ENCODE measurements around the gene CHRM4. TPM values are rescaled to one million over a fixed set of nuclear protein-coding genes. Genes with fewer than 3 reads are reported as not detected.
A peak's percentile ranks its signal among the peaks of the same experiment; 100 is the strongest.

The CHRM4 gene
- total and polyA plus RNA-seq, 11 donors, result 0.08 to 0.27 (median 0.17) TPM; not detected in 7

DNA sequence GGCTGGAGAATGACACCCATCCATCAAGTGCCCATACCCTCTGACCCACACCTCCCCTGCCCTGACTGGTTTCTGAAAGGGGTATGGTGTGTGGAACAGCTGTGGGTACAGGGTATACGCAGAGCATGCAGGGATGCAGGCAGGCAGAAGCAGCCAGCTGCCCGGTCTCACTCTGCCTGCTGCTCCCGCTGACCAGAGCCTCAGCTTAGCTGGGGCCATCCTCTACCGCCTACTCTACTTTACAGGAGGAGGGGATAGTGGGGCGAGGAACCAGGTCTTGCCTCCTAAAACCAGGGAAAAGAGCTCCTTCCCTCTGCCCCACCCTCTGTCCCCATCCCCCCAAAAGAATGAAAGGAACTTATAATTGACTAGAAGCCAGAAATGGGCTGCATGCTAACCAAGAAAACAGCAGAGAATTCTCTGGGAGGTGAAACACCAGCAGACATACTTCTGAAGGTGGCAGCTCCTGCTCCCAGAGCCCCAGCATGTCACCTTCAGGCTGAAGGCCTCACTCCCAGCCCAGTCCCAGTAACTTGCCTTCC lies 13.0 kb upstream of the CHRM4 start:
- H3K4me3 ChIP-seq, result no peak overlapping the region
- H3K36me3 ChIP-seq, result peaks cover 0 to 72% (median 52%) of the 10 kb centered on the region in 9 donors
- ATAC-seq (peak in 1 of 4 donors; percentile 7), DNase-seq (no peak)
- peaks cover 4 to 29% (median 17%) of the 10 kb centered on the region in 12 donors for H3K4me1 ChIP-seq
- H3K27me3 ChIP-seq, result no peaks in the 10 kb centered on the region
- H3K9me3 ChIP-seq, result no peaks in the 10 kb centered on the region
- intact Hi-C loops (cut with DNase I), result no loop called here
- TF ChIP-seq, protein P1, sequence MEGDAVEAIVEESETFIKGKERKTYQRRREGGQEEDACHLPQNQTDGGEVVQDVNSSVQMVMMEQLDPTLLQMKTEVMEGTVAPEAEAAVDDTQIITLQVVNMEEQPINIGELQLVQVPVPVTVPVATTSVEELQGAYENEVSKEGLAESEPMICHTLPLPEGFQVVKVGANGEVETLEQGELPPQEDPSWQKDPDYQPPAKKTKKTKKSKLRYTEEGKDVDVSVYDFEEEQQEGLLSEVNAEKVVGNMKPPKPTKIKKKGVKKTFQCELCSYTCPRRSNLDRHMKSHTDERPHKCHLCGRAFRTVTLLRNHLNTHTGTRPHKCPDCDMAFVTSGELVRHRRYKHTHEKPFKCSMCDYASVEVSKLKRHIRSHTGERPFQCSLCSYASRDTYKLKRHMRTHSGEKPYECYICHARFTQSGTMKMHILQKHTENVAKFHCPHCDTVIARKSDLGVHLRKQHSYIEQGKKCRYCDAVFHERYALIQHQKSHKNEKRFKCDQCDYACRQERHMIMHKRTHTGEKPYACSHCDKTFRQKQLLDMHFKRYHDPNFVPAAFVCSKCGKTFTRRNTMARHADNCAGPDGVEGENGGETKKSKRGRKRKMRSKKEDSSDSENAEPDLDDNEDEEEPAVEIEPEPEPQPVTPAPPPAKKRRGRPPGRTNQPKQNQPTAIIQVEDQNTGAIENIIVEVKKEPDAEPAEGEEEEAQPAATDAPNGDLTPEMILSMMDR (IDR thresholded peaks at IDR 0.05), result no peak
- TF ChIP-seq POLR2A (IDR thresholded peaks at IDR 0.05), result no peak
- 81 to 95% (median 86%) methylated on average over 5 of the region's 5 CpGs for WGBS, 4 donors
- no peak overlapping the region for H3K27ac ChIP-seq

DNA sequence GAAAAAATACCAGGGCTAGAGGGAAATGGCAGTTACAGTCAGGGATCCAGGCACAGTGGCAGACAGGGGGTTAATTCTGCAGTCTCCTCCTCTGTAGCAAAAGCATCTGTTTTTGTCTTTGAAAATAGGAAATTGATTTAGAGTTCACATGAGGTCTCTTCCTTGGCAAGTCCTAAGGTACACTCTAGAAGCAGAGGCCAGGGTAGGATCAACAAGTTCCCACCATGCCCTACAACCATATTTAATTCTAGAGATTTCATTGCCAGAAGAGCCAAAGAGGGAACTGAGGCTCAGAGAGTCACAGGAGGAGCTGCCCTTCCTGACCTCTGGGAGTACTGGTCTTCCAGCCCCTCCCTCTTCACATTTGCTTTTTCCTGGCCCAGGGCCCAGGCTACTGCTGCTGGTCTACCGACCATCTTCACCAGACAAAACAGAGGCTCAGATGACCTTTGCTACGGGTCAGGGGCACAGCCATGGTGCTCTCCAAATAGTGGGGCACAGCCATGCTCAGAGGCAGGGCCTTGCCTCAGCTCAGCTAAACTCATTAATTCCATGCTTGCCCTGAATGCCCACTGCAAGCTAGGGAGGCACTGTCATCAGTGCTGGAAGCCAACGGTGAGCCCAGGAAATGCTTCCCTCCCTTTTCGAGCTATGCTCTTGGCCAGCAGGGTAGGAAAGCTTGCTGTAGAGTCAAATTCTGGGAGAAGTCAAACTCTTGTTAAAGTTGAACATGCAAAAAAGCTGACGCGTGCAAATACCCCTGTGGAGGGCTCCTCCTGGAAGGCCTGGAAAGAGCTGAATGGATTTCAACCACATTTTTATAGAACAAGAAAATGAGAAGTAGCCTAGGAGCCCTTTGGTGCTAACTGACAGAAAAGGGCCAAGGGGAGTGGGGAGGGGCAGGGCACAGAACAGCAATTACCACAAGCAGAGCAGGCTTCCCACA lies 11.7 kb upstream of the CHRM4 start:
- Histone ChIP-seq H3K4me1 (peaks cover 4 to 29% (median 17%) of the 10 kb centered on the region in 12 donors), H3K27ac (peak overlapping the region in 2 of 12 donors; percentile 42 to 51), H3K9me3 (no peaks in the 10 kb centered on the region), H3K4me3 (no peak overlapping the region), H3K27me3 (no peaks in the 10 kb centered on the region), H3K36me3 (peaks cover 0 to 61% (median 43%) of the 10 kb centered on the region in 9 donors)
- TF ChIP-seq POLR2A (IDR thresholded peaks at IDR 0.05), result no peak
- DNase-seq (peak in 1 of 5 donors; percentile 40), ATAC-seq (peak in 3 of 4 donors; percentile 22 to 40 (median 34))
- intact Hi-C loops (cut with DNase I), result no loop called here
- 33 to 51% (median 46%) methylated on average over 6 of the region's 6 CpGs for WGBS, 4 donors

DNA sequence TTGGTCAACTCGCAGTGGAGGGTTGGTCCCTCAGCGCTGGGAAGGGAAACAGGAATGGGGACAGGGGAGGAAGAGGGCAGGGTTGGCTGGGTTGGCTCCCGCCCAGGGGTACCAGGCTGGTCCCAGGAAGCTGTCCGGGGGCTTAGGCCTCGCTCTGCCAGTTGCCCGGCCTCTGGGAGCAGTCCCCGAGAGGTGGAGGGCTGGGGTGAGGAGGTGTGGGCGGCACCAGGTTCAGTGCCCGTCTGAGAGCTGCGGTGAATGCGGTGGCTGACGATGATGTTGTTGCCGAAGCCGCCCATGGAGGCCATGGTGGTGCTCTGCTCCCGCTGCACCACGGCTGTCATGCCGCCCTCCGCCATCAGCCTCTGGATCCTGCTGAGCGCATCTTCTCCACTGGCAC lies 6.0 kb upstream of the CHRM4 start:
- WGBS, 4 donors, result 93 to 98% (median 96%) methylated on average over 13 to 19 of the region's 19 CpGs
- peak in 1 of 5 donors; percentile 59 for DNase-seq
- Histone ChIP-seq H3K27ac (no peak overlapping the region), H3K4me1 (peaks cover 0 to 9% (median 5%) of the 10 kb centered on the region in 12 donors), H3K4me3 (no peak overlapping the region), H3K9me3 (no peaks in the 10 kb centered on the region), H3K27me3 (peaks cover 0 to 6% (median 0%) of the 10 kb centered on the region in 9 donors), H3K36me3 (peaks cover 0 to 33% (median 26%) of the 10 kb centered on the region in 9 donors)
- intact Hi-C loops (cut with DNase I), result loop anchor here in 2 of 10 donors (10.0 kb wide), 1 partner anchor 217 kb away; the partner anchor contains the start of genes ATG13 (in 2 of the 2) and HARBI1 (in 2 of the 2)
- ATAC-seq, result no peak
- no peak for TF ChIP-seq POLR2A (IDR thresholded peaks at IDR 0.05)
- TF ChIP-seq, protein P1 (IDR thresholded peaks at IDR 0.05), result no peak

DNA sequence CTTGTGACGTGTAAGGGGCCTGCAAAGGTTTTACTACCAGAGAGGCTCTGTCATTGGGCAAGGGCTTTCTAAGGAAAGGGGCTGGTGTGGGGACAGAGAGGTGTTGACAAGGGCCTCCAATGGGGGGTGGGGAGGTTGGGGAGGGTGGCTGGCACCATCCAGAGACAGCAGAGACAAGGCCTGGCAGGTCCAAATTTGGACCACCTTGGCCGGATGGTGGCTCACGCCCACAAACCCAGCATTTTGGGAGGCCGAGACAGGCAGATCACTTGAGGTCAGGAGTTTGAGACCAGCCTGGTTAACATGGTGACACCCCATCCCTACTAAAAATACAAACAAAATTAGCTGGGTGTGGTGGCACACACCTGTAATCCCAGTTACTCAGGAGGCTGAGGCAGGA lies 2.2 kb upstream of the CHRM4 start:
- TF ChIP-seq POLR2A (IDR thresholded peaks at IDR 0.05), result no peak
- TF ChIP-seq, protein P1 (IDR thresholded peaks at IDR 0.05), result no peak
- Histone ChIP-seq H3K4me3 (no peak overlapping the region), H3K27ac (no peak overlapping the region), H3K36me3 (peaks cover 0 to 27% (median 20%) of the 10 kb centered on the region in 9 donors), H3K9me3 (no peaks in the 10 kb centered on the region), H3K27me3 (peaks cover 11 to 42% (median 27%) of the 10 kb centered on the region in 9 donors), H3K4me1 (peaks cover 0 to 42% (median 26%) of the 10 kb centered on the region in 12 donors)
- ATAC-seq (no peak), DNase-seq (no peak)
- WGBS, 4 donors, result 79 to 89% (median 86%) methylated on average over 2 to 4 of the region's 4 CpGs
- intact Hi-C loops (cut with DNase I), result loop anchor here in 8 of 10 donors (2.0 to 10.0 kb wide), 5 partner anchors 134 to 224 kb away; partner anchors contain the start of genes ATG13 (in 4 of the 8) and HARBI1 (in 4 of the 8)
